ENCODE results near the gene TSPAN7. TPM values are rescaled to one million over a fixed set of nuclear protein-coding genes. Genes with fewer than 3 reads are reported as not detected.

TSPAN7 gene
- total RNA-seq, 2 experiments from 2014 or later = not detected

- peaks cover 2% of the 10 kb centered on the region for H3K4me1 Mint-ChIP-seq
- DNase-seq (no peak), ATAC-seq (no peak)
- no peaks in the 10 kb centered on the region for H3K36me3 Mint-ChIP-seq
- CTCF ChIA-PET = no interaction called here
- no peak overlapping the region for H3K4me3 Mint-ChIP-seq
- peaks cover 26% of the 10 kb centered on the region for H3K27me3 Mint-ChIP-seq
- no peaks in the 10 kb centered on the region for H3K9me3 Mint-ChIP-seq (ENCODE audit: low read depth)
- H3K27ac Mint-ChIP-seq = no peak overlapping the region
Measured at GRCh38 chrX:38563030-38563429, 1.7 kb downstream of the TSPAN7 start.

GRCh38 chrX:38570396-38570795 is 9.1 kb downstream of the TSPAN7 start:
- Mint-ChIP-seq H3K36me3 (no peaks in the 10 kb centered on the region), H3K9me3 (ENCODE audit: low read depth) (no peaks in the 10 kb centered on the region), H3K27ac (no peak overlapping the region), H3K4me1 (no peaks in the 10 kb centered on the region), H3K27me3 (peaks cover 8% of the 10 kb centered on the region), H3K4me3 (no peak overlapping the region)
- CTCF ChIA-PET = no interaction called here
- DNase-seq = no peak
- ATAC-seq = no peak

GRCh38 chrX:38571058-38571457 is 9.7 kb downstream of the TSPAN7 start:
- ATAC-seq (no peak), DNase-seq (no peak)
- CTCF ChIA-PET = no interaction called here
- no peak overlapping the region for H3K27ac Mint-ChIP-seq
- H3K4me1 Mint-ChIP-seq = no peaks in the 10 kb centered on the region
- H3K36me3 Mint-ChIP-seq = no peaks in the 10 kb centered on the region
- H3K9me3 Mint-ChIP-seq (ENCODE audit: low read depth) = no peaks in the 10 kb centered on the region
- H3K27me3 Mint-ChIP-seq = peaks cover 8% of the 10 kb centered on the region
- H3K4me3 Mint-ChIP-seq = no peak overlapping the region

- H3K36me3 Mint-ChIP-seq = no peaks in the 10 kb centered on the region
- CTCF ChIA-PET = no interaction called here
- H3K9me3 Mint-ChIP-seq (ENCODE audit: low read depth) = no peaks in the 10 kb centered on the region
- DNase-seq = no peak
- H3K27me3 Mint-ChIP-seq = peaks cover 6% of the 10 kb centered on the region
- H3K27ac Mint-ChIP-seq = no peak overlapping the region
- H3K4me1 Mint-ChIP-seq = no peaks in the 10 kb centered on the region
- ATAC-seq = no peak
- H3K4me3 Mint-ChIP-seq = no peak overlapping the region
Measured at GRCh38 chrX:38574858-38575257, 13.5 kb downstream of the TSPAN7 start.

GRCh38 chrX:38575888-38576287 is 14.5 kb downstream of the TSPAN7 start:
- no peak overlapping the region for H3K27ac Mint-ChIP-seq
- H3K36me3 Mint-ChIP-seq = no peaks in the 10 kb centered on the region
- H3K9me3 Mint-ChIP-seq (ENCODE audit: low read depth) = no peaks in the 10 kb centered on the region
- no peak overlapping the region for H3K4me3 Mint-ChIP-seq
- H3K4me1 Mint-ChIP-seq = no peaks in the 10 kb centered on the region
- peaks cover 6% of the 10 kb centered on the region for H3K27me3 Mint-ChIP-seq
- ATAC-seq (no peak), DNase-seq (no peak)
- CTCF ChIA-PET = no interaction called here

- H3K4me3 Mint-ChIP-seq = no peak overlapping the region
- H3K9me3 Mint-ChIP-seq (ENCODE audit: low read depth) = no peaks in the 10 kb centered on the region
- H3K36me3 Mint-ChIP-seq = no peaks in the 10 kb centered on the region
- DNase-seq = no peak
- ATAC-seq = no peak
- H3K27me3 Mint-ChIP-seq = peaks cover 3% of the 10 kb centered on the region
- no peak overlapping the region for H3K27ac Mint-ChIP-seq
- CTCF ChIA-PET = no interaction called here
- H3K4me1 Mint-ChIP-seq = no peaks in the 10 kb centered on the region
Measured at GRCh38 chrX:38577738-38578137, 16.4 kb downstream of the TSPAN7 start.

- H3K27me3 Mint-ChIP-seq = no peaks in the 10 kb centered on the region
- H3K27ac Mint-ChIP-seq = no peak overlapping the region
- H3K9me3 Mint-ChIP-seq (ENCODE audit: low read depth) = no peaks in the 10 kb centered on the region
- CTCF ChIA-PET = no interaction called here
- no peak overlapping the region for H3K4me3 Mint-ChIP-seq
- ATAC-seq (no peak), DNase-seq (no peak)
- H3K4me1 Mint-ChIP-seq = no peaks in the 10 kb centered on the region
- H3K36me3 Mint-ChIP-seq = no peaks in the 10 kb centered on the region
Measured at GRCh38 chrX:38578167-38578566, 16.8 kb downstream of the TSPAN7 start.

GRCh38 chrX:38583181-38583580 is 21.8 kb downstream of the TSPAN7 start:
- Mint-ChIP-seq H3K27me3 (no peaks in the 10 kb centered on the region), H3K27ac (no peak overlapping the region)
- no peak for ATAC-seq

GRCh38 chrX:38594434-38594833 is 33.1 kb downstream of the TSPAN7 start:
- Mint-ChIP-seq H3K27me3 (no peaks in the 10 kb centered on the region), H3K36me3 (no peaks in the 10 kb centered on the region), H3K9me3 (ENCODE audit: low read depth) (no peaks in the 10 kb centered on the region), H3K4me3 (no peak overlapping the region), H3K27ac (no peak overlapping the region), H3K4me1 (no peaks in the 10 kb centered on the region)
- ATAC-seq (no peak), DNase-seq (no peak)
- CTCF ChIA-PET = no interaction called here

More at GRCh38 chrX:38583181-38583580, 21.8 kb downstream of the TSPAN7 start:
- Mint-ChIP-seq H3K4me3 (no peak overlapping the region), H3K9me3 (ENCODE audit: low read depth) (no peaks in the 10 kb centered on the region), H3K36me3 (no peaks in the 10 kb centered on the region), H3K4me1 (no peaks in the 10 kb centered on the region)
- CTCF ChIA-PET = no interaction called here
- DNase-seq = no peak

GRCh38 chrX:38595801-38596200 is 34.5 kb downstream of the TSPAN7 start:
- Mint-ChIP-seq H3K36me3 (no peaks in the 10 kb centered on the region), H3K27ac (no peak overlapping the region), H3K9me3 (ENCODE audit: low read depth) (no peaks in the 10 kb centered on the region), H3K27me3 (no peaks in the 10 kb centered on the region), H3K4me1 (no peaks in the 10 kb centered on the region), H3K4me3 (no peak overlapping the region)
- CTCF ChIA-PET = no interaction called here
- ATAC-seq = no peak
- no peak for DNase-seq

- H3K4me1 Mint-ChIP-seq = no peaks in the 10 kb centered on the region
- DNase-seq (no peak), ATAC-seq (no peak)
- H3K9me3 Mint-ChIP-seq (ENCODE audit: low read depth) = no peaks in the 10 kb centered on the region
- H3K4me3 Mint-ChIP-seq = no peak overlapping the region
- CTCF ChIA-PET = no interaction called here
- H3K27ac Mint-ChIP-seq = no peak overlapping the region
- H3K36me3 Mint-ChIP-seq = no peaks in the 10 kb centered on the region
- peaks cover 5% of the 10 kb centered on the region for H3K27me3 Mint-ChIP-seq
Measured at GRCh38 chrX:38596939-38597338, 35.6 kb downstream of the TSPAN7 start.

- CTCF ChIA-PET = no interaction called here
- no peak overlapping the region for H3K27ac Mint-ChIP-seq
Measured at GRCh38 chrX:38599796-38600755, 38.7 kb downstream of the TSPAN7 start.

GRCh38 chrX:38601866-38602265 is 40.5 kb downstream of the TSPAN7 start:
- Mint-ChIP-seq H3K4me3 (no peak overlapping the region), H3K4me1 (no peaks in the 10 kb centered on the region), H3K27me3 (peaks cover 10% of the 10 kb centered on the region), H3K9me3 (ENCODE audit: low read depth) (no peaks in the 10 kb centered on the region), H3K36me3 (no peaks in the 10 kb centered on the region), H3K27ac (no peak overlapping the region)
- DNase-seq = no peak
- CTCF ChIA-PET = no interaction called here
- ATAC-seq = no peak

More at GRCh38 chrX:38599796-38600755, 38.7 kb downstream of the TSPAN7 start:
- H3K9me3 Mint-ChIP-seq (ENCODE audit: low read depth) = no peaks in the 10 kb centered on the region
- H3K36me3 Mint-ChIP-seq = no peaks in the 10 kb centered on the region
- no peaks in the 10 kb centered on the region for H3K4me1 Mint-ChIP-seq
- ATAC-seq (no peak), DNase-seq (no peak)
- H3K27me3 Mint-ChIP-seq = peaks cover 7% of the 10 kb centered on the region
- no peak overlapping the region for H3K4me3 Mint-ChIP-seq

- CTCF ChIA-PET = interaction anchor here (0.8 kb wide), 1 partner anchor 20 kb away, joined by 3 read pairs; no protein-coding TSS in a partner anchor
Measured at GRCh38 chrX:38606821-38607220, 45.5 kb downstream of the TSPAN7 start.

More at GRCh38 chrX:38606821-38607220, 45.5 kb downstream of the TSPAN7 start:
- Mint-ChIP-seq H3K4me3 (no peak overlapping the region), H3K27ac (no peak overlapping the region), H3K4me1 (no peaks in the 10 kb centered on the region), H3K36me3 (no peaks in the 10 kb centered on the region), H3K9me3 (ENCODE audit: low read depth) (no peaks in the 10 kb centered on the region), H3K27me3 (peaks cover 11% of the 10 kb centered on the region)
- ATAC-seq = no peak
- DNase-seq = no peak

Measured in activated CD8-positive, alpha-beta memory T cell treated with anti-CD3 and anti-CD28 coated beads, Interleukin-2, amount 10 ng/mL, durations not matched to agents 7 days and 5 days (primary cell).